ENCODE results near the gene KIF17.
"Not testable (repeated sequence)": the region's sequence is repeated elsewhere in the genome, so short reads cannot be mapped to it uniquely, and the experiment has no call there.

KIF17 gene

GRCh38 chr1:20678599-20678998, 39.2 kb downstream of the KIF17 start:
- no peak for TF ChIP-seq CTCF (IDR thresholded peaks at IDR 0.05; ENCODE audit: borderline replicate concordance, control extremely low read depth, extremely low read depth, insufficient read depth, missing control alignments)
- in situ Hi-C loops (cut with MboI; ENCODE audit: low sequenced_read_pairs, unreplicated experiment), result no loop called here
- DNase-seq (ENCODE audit: low spot score), result peak; percentile 56

GRCh38 chr1:20673626-20674025, 44.2 kb downstream of the KIF17 start:
- in situ Hi-C loops (cut with MboI; ENCODE audit: low sequenced_read_pairs, unreplicated experiment); DNase-seq (ENCODE audit: low spot score): not testable (repeated sequence)

- no peak for TF ChIP-seq CTCF (IDR thresholded peaks at IDR 0.05; ENCODE audit: borderline replicate concordance, control extremely low read depth, extremely low read depth, insufficient read depth, missing control alignments)
- in situ Hi-C loops (cut with MboI; ENCODE audit: low sequenced_read_pairs, unreplicated experiment), result no loop called here
- DNase-seq (ENCODE audit: low spot score), result no peak
These were observed 45.6 kb downstream of the KIF17 start for GRCh38 chr1:20672265-20672632.

- no peak for TF ChIP-seq CTCF (IDR thresholded peaks at IDR 0.05; ENCODE audit: borderline replicate concordance, control extremely low read depth, extremely low read depth, insufficient read depth, missing control alignments)
- in situ Hi-C loops (cut with MboI; ENCODE audit: low sequenced_read_pairs, unreplicated experiment), result no loop called here
- DNase-seq (ENCODE audit: low spot score), result no peak
These were observed 46.9 kb downstream of the KIF17 start for GRCh38 chr1:20670936-20671335.

- TF ChIP-seq CTCF (IDR thresholded peaks at IDR 0.05; ENCODE audit: borderline replicate concordance, control extremely low read depth, extremely low read depth, insufficient read depth, missing control alignments), result no peak
- DNase-seq (ENCODE audit: low spot score), result no peak
- in situ Hi-C loops (cut with MboI; ENCODE audit: low sequenced_read_pairs, unreplicated experiment), result no loop called here
These were observed 49.2 kb downstream of the KIF17 start for GRCh38 chr1:20668581-20668980.

GRCh38 chr1:20666804-20667203, 51.0 kb downstream of the KIF17 start:
- no peak for DNase-seq (ENCODE audit: low spot score)
- TF ChIP-seq CTCF (IDR thresholded peaks at IDR 0.05; ENCODE audit: borderline replicate concordance, control extremely low read depth, extremely low read depth, insufficient read depth, missing control alignments), result no peak
- in situ Hi-C loops (cut with MboI; ENCODE audit: low sequenced_read_pairs, unreplicated experiment), result no loop called here

GRCh38 chr1:20666146-20666545, 51.7 kb downstream of the KIF17 start:
- DNase-seq (ENCODE audit: low spot score), result no peak
- in situ Hi-C loops (cut with MboI; ENCODE audit: low sequenced_read_pairs, unreplicated experiment), result no loop called here
- no peak for TF ChIP-seq CTCF (IDR thresholded peaks at IDR 0.05; ENCODE audit: borderline replicate concordance, control extremely low read depth, extremely low read depth, insufficient read depth, missing control alignments)

Data from GM13976 (cell line).